Measurements from ENCODE around the gene LYZL2. TPM values are rescaled to one million over a fixed set of nuclear protein-coding genes. Genes with fewer than 3 reads are reported as not detected.
"Not testable (repeated sequence)": the region's sequence is repeated elsewhere in the genome, so short reads cannot be mapped to it uniquely, and the experiment has no call there.

LYZL2 gene
- total and polyA plus RNA-seq, 2 of the 8 experiments (the other 6 are each of a cell fraction or from before 2014, with no cell fraction given), result not detected

- FAIRE-seq (peak; percentile 7), DNase-seq (ENCODE audit: low read depth in 1 of 2, low spot score in 2 of 2) (peak in 1 of 2 experiments; percentile 47)
- CTCF ChIA-PET (ENCODE audit: partially characterized antibody), result interaction anchor here (0.6 to 0.7 kb wide), 2 partner anchors 251 to 311 kb away, joined by 3 read pairs; no protein-coding TSS in a partner anchor
- H2BK120ac ChIP-seq (replicated peaks; ENCODE audit: low read depth, low read length); H2BK12ac ChIP-seq (ENCODE audit: low read depth, low read length); H3K79me2 ChIP-seq (ENCODE audit: control insufficient read depth in 1 of 2, insufficient read depth in 2 of 2, low read length in 2 of 2); H2AK5ac ChIP-seq (ENCODE audit: low read depth, low read length); H4K91ac ChIP-seq (replicated peaks; ENCODE audit: insufficient read length, low read length); H4K5ac ChIP-seq (ENCODE audit: insufficient read length, low read depth, low read length); H3K56ac ChIP-seq (replicated peaks; ENCODE audit: insufficient read length, low read depth, low read length); POLR2A ChIA-PET (ENCODE audit: partially characterized antibody); H3K14ac ChIP-seq (ENCODE audit: insufficient read length); H3K9me3 ChIP-seq (ENCODE audit: insufficient read depth in 2 of 2, low read depth in 1 of 2, low read length in 1 of 2); H2BK20ac ChIP-seq (ENCODE audit: low read length); H3K9ac ChIP-seq (replicated peaks in 1 of 4; ENCODE audit: extremely low read depth in 1 of 4, low read depth in 3 of 4, low read length in 3 of 4); H3K23me2 ChIP-seq (ENCODE audit: low read depth, low read length); H4K8ac ChIP-seq (ENCODE audit: extremely low read depth, insufficient read depth, low read length); H3K27me3 ChIP-seq (replicated peaks in 1 of 4; ENCODE audit: control insufficient read depth in 3 of 4, extremely low read depth in 1 of 4, insufficient read depth in 3 of 4, low read length in 3 of 4); H3K4me1 ChIP-seq (replicated peaks in 1 of 4; ENCODE audit: control insufficient read depth in 3 of 4, insufficient read depth in 4 of 4, low read length in 3 of 4); H3K18ac ChIP-seq (ENCODE audit: extremely low read depth, low read length); H2BK15ac ChIP-seq (ENCODE audit: low read length); H3K23ac ChIP-seq (ENCODE audit: insufficient read length); H3K4ac ChIP-seq (replicated peaks; ENCODE audit: insufficient read length, low read depth, low read length); H2AFZ ChIP-seq (ENCODE audit: low read length); H3K36me3 ChIP-seq (ENCODE audit: control insufficient read depth in 2 of 4, insufficient read depth in 4 of 4, low read length in 3 of 4); H3K79me1 ChIP-seq (ENCODE audit: low read depth, low read length); H2BK5ac ChIP-seq (ENCODE audit: low read depth, low read length); H4K20me1 ChIP-seq (replicated peaks in 1 of 2; ENCODE audit: control insufficient read depth in 1 of 2, insufficient read depth in 2 of 2, low read length in 2 of 2); H3K27ac ChIP-seq (ENCODE audit: low read depth, low read length): not testable (repeated sequence)
- Histone ChIP-seq H3K4me3 (ENCODE audit: extremely low read depth in 1 of 4, insufficient read depth in 2 of 4, low read depth in 3 of 4, low read length in 4 of 4) (peak overlapping the region in 1 of 4 experiments; percentile 35; a peak in 2 of 8 replicates), H3K4me2 (ENCODE audit: insufficient read depth in 1 of 2, low read depth in 2 of 2, low read length in 2 of 2) (peak overlapping the region in 1 of 2 experiments; percentile 40; a peak in 1 of 4 replicates)
- WGBS, 2 experiments (ENCODE audit: extremely low coverage in 1 of 2, insufficient coverage in 1 of 2, insufficient read length in 1 of 2, insufficient replicate concordance in 2 of 2, low coverage in 1 of 2, low lambda C conversion rate in 2 of 2, missing lambda C conversion rate in 1 of 2), result 64% methylated on average over 12 of the region's 12 CpGs; no CpG with 5 or more reads in 1 of the 2 experiments
These were observed 14.1 kb upstream of the LYZL2 start for GRCh38 chr10:30643557-30644199.

DNA sequence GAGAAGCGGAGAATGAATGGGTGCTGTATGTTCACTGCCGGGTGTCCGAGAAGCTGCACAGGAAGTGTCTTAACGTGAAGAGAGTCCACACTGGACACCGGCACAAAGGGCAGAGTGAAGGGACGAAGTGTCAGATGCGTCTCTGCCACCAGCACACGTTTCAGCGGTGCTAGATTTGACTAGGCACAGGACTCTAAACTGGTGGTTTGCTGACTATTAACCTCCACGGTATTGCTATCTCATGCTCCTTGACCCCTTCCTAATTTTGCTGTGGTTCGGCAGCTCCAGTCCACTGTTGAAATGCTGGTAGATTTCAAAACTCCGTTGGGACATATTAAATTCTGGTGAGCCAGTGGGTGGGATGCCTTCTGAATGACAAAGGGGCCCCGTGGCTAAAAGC is 13.3 kb upstream of the LYZL2 start:
- H2BK12ac ChIP-seq (ENCODE audit: low read depth, low read length); H2AFZ ChIP-seq (ENCODE audit: low read length); H3K4me3 ChIP-seq (ENCODE audit: extremely low read depth in 1 of 4, insufficient read depth in 2 of 4, low read depth in 3 of 4, low read length in 4 of 4); H3K4me1 ChIP-seq (replicated peaks in 1 of 4; ENCODE audit: control insufficient read depth in 3 of 4, insufficient read depth in 4 of 4, low read length in 3 of 4); H2AK5ac ChIP-seq (ENCODE audit: low read depth, low read length); H2BK20ac ChIP-seq (ENCODE audit: low read length); H3K9me3 ChIP-seq (ENCODE audit: insufficient read depth in 2 of 2, low read depth in 1 of 2, low read length in 1 of 2); H3K18ac ChIP-seq (ENCODE audit: extremely low read depth, low read length); H3K36me3 ChIP-seq (ENCODE audit: control insufficient read depth in 2 of 4, insufficient read depth in 4 of 4, low read length in 3 of 4); H3K14ac ChIP-seq (ENCODE audit: insufficient read length); H3K27me3 ChIP-seq (replicated peaks in 1 of 4; ENCODE audit: control insufficient read depth in 3 of 4, extremely low read depth in 1 of 4, insufficient read depth in 3 of 4, low read length in 3 of 4); H4K91ac ChIP-seq (replicated peaks; ENCODE audit: insufficient read length, low read length); H2BK120ac ChIP-seq (replicated peaks; ENCODE audit: low read depth, low read length); H4K20me1 ChIP-seq (replicated peaks in 1 of 2; ENCODE audit: control insufficient read depth in 1 of 2, insufficient read depth in 2 of 2, low read length in 2 of 2); H2BK5ac ChIP-seq (ENCODE audit: low read depth, low read length); H3K23me2 ChIP-seq (ENCODE audit: low read depth, low read length); H3K9ac ChIP-seq (replicated peaks in 1 of 4; ENCODE audit: extremely low read depth in 1 of 4, low read depth in 3 of 4, low read length in 3 of 4); DNase-seq (ENCODE audit: low read depth in 1 of 2, low spot score in 2 of 2); H3K27ac ChIP-seq (ENCODE audit: low read depth, low read length); H3K4ac ChIP-seq (replicated peaks; ENCODE audit: insufficient read length, low read depth, low read length); H3K79me2 ChIP-seq (ENCODE audit: control insufficient read depth in 1 of 2, insufficient read depth in 2 of 2, low read length in 2 of 2); H3K56ac ChIP-seq (replicated peaks; ENCODE audit: insufficient read length, low read depth, low read length); H4K5ac ChIP-seq (ENCODE audit: insufficient read length, low read depth, low read length); H3K79me1 ChIP-seq (ENCODE audit: low read depth, low read length); H2BK15ac ChIP-seq (ENCODE audit: low read length); H3K4me2 ChIP-seq (ENCODE audit: insufficient read depth in 1 of 2, low read depth in 2 of 2, low read length in 2 of 2); H4K8ac ChIP-seq (ENCODE audit: extremely low read depth, insufficient read depth, low read length); POLR2A ChIA-PET (ENCODE audit: partially characterized antibody); H3K23ac ChIP-seq (ENCODE audit: insufficient read length): not testable (repeated sequence)
- FAIRE-seq, result peak; percentile 87
- CTCF ChIA-PET (ENCODE audit: partially characterized antibody), result interaction anchor here (1.6 kb wide), 1 partner anchor 296 kb away, joined by 3 read pairs; no protein-coding TSS in a partner anchor
- 77% methylated on average over 8 of the region's 13 CpGs; no CpG with 5 or more reads in 1 of the 2 experiments for WGBS, 2 experiments (ENCODE audit: extremely low coverage in 1 of 2, insufficient coverage in 1 of 2, insufficient read length in 1 of 2, insufficient replicate concordance in 2 of 2, low coverage in 1 of 2, low lambda C conversion rate in 2 of 2, missing lambda C conversion rate in 1 of 2)
